Liver (tissue), 9 donors: Measurements from ENCODE around the gene CAVIN3. TPM values are rescaled to one million over a fixed set of nuclear protein-coding genes. Genes with fewer than 3 reads are reported as not detected.

ENCODE experiments used
- DNase-seq: peaks from one replicate; pipeline ENCODE4 v3.0.0-alpha.2; 2017; ENCODE audit warnings: low spot score
- H3K27ac ChIP-seq, 2 donors: one replicate each; pipeline ENCODE4 v1.7.0; 2013; ENCODE audit warnings: inconsistent platforms in 2 of 2, low read length in 2 of 2, control low read depth in 1 of 2, low read depth in 1 of 2, mild to moderate bottlenecking in 1 of 2
- H3K27me3 ChIP-seq, 4 donors: one replicate each; pipeline versions ENCODE4 v1.6.1 to v1.7.0; 2013; ENCODE audit warnings: low read length in 3 of 4, inconsistent platforms in 1 of 4, mild to moderate bottlenecking in 1 of 4, moderate library complexity in 1 of 4; ENCODE audit not compliant: control insufficient read depth in 4 of 4, insufficient read depth in 4 of 4
- H3K36me3 ChIP-seq, 4 donors: one replicate each; pipeline versions ENCODE4 v1.6.1 to v1.7.0; 2013; ENCODE audit warnings: low read length in 3 of 4, mild to moderate bottlenecking in 3 of 4, low read depth in 1 of 4, moderate library complexity in 1 of 4; ENCODE audit not compliant: control insufficient read depth in 4 of 4, insufficient read depth in 3 of 4
- H3K4me1 ChIP-seq, 4 donors: one replicate each; pipeline versions ENCODE4 v1.6.1 to v1.7.0; 2013; ENCODE audit warnings: low read length in 3 of 4, mild to moderate bottlenecking in 3 of 4, moderate library complexity in 1 of 4; ENCODE audit not compliant: control insufficient read depth in 4 of 4, insufficient read depth in 4 of 4
- H3K4me3 ChIP-seq, 3 donors: one replicate each; pipeline versions ENCODE4 v1.6.1 to v1.7.0; 2013; ENCODE audit warnings: low read length in 3 of 3, control low read depth in 1 of 3, low read depth in 1 of 3, mild to moderate bottlenecking in 1 of 3
- H3K9ac ChIP-seq, 2 donors: one replicate each; pipeline ENCODE4 v1.7.0; 2013; ENCODE audit warnings: low read length in 2 of 2, mild to moderate bottlenecking in 2 of 2, moderate library complexity in 2 of 2, control low read depth in 1 of 2, low read depth in 1 of 2
- H3K9me3 ChIP-seq, 4 donors: one replicate each; pipeline versions ENCODE4 v1.6.1 to v1.7.0; 2013; ENCODE audit warnings: low read length in 3 of 4; ENCODE audit not compliant: control insufficient read depth in 4 of 4
- EGR1 ChIP-seq, 2 donors: IDR thresholded peaks; 2 replicates each; pipeline ENCODE4 v1.6.1; 2016 to 2018; ENCODE audit warnings: antibody characterized with exemption in 2 of 2, low read depth in 2 of 2
- FOXA1 ChIP-seq: IDR thresholded peaks from 2 replicates; pipeline ENCODE4 v1.6.1; 2016; ENCODE audit warnings: antibody characterized with exemption
- FOXA2 ChIP-seq: IDR thresholded peaks from 2 replicates; pipeline ENCODE4 v1.6.1; 2016; ENCODE audit warnings: antibody characterized with exemption
- GABPA ChIP-seq, 2 donors: IDR thresholded peaks in 1 of 2; conservative IDR thresholded peaks in 1 of 2; 2 replicates each; pipeline ENCODE4 v1.6.1; 2016; ENCODE audit warnings: antibody characterized with exemption in 2 of 2, mild to moderate bottlenecking in 1 of 2, moderate library complexity in 1 of 2
- HNF4A ChIP-seq, 2 donors: conservative IDR thresholded peaks; 2 replicates each; pipeline ENCODE4 v1.6.1; 2016; ENCODE audit warnings: antibody characterized with exemption in 2 of 2, mild to moderate bottlenecking in 2 of 2
- HNF4G ChIP-seq: IDR thresholded peaks from 2 replicates; pipeline ENCODE4 v1.6.1; 2016; ENCODE audit warnings: antibody characterized with exemption
- JUND ChIP-seq, 2 donors: IDR thresholded peaks; 2 replicates each; pipeline ENCODE4 v1.6.1; 2016; ENCODE audit warnings: antibody characterized with exemption in 2 of 2
- NR2F2 ChIP-seq: IDR thresholded peaks from 2 replicates; pipeline ENCODE4 v1.6.1; 2016; ENCODE audit warnings: antibody characterized with exemption
- RAD21 ChIP-seq, 2 donors: IDR thresholded peaks; 2 replicates each; pipeline ENCODE4 v1.6.1; 2016; ENCODE audit warnings: antibody characterized with exemption in 2 of 2, mild to moderate bottlenecking in 2 of 2
- RXRA ChIP-seq, 2 donors: IDR thresholded peaks; 2 replicates each; pipeline ENCODE4 v1.6.1; 2017 to 2018; ENCODE audit warnings: antibody characterized with exemption in 2 of 2, mild to moderate bottlenecking in 1 of 2
- SP1 ChIP-seq: IDR thresholded peaks from 2 replicates; pipeline ENCODE4 v1.6.1; 2018; ENCODE audit warnings: antibody characterized with exemption, mild to moderate bottlenecking
- TAF1 ChIP-seq: conservative IDR thresholded peaks from 2 replicates; pipeline ENCODE4 v1.6.1; 2016; ENCODE audit warnings: antibody characterized with exemption, mild to moderate bottlenecking
- YY1 ChIP-seq: IDR thresholded peaks from 2 replicates; pipeline ENCODE4 v1.6.1; 2016; ENCODE audit warnings: antibody characterized with exemption, mild to moderate bottlenecking
- WGBS: extraction: QIAGEN DNeasy Blood & Tissue Kit; methylation state at CpG from one replicate; pipeline ENCODE4 v1.1.7; 2013; 5-methylcytosine and 5-hydroxymethylcytosine counted together
- polyA plus RNA-seq, 2 donors: library from polyadenylated mRNA; stranded (reverse) in 1 of 2; unstranded in 1 of 2; fragments of 200-250 nt in 1 of 2; fragments of >200 nt in 1 of 2; fragmentation: Nextera tagmentation in 1 of 2; extraction: Ambion mirVana in 1 of 2; gene quantifications; one replicate each; pipeline versions ENCODE4 v1.2.1 to v1.2.3, GENCODE V29; 2013 to 2015
- total RNA-seq, 2 donors: library from RNA; depleted of rRNA; stranded (reverse); fragments of >200 nt; gene quantifications; one replicate each; pipeline ENCODE4 v1.2.3, GENCODE V29; 2014
- TF ChIP-seq, protein P1 (sequence below): fragments of 150-350 bp; IDR thresholded peaks from 2 replicates; pipeline ENCODE4 v1.5.1; 2017; ENCODE audit warnings: improper control_type of control experiment, low read depth, low read length; ENCODE audit not compliant: missing input control
- TF ChIP-seq, protein P2 (sequence below): IDR thresholded peaks from 2 replicates; pipeline ENCODE4 v1.6.1; 2016; ENCODE audit warnings: antibody characterized with exemption
- TF ChIP-seq, protein P3 (sequence below): IDR thresholded peaks from 2 replicates; pipeline ENCODE4 v1.6.1; 2016; ENCODE audit warnings: antibody characterized with exemption
- TF ChIP-seq, protein P4 (sequence below): IDR thresholded peaks from 2 replicates; pipeline ENCODE4 v1.6.1; 2016; ENCODE audit warnings: antibody characterized with exemption
- donor health status: healthy.
- donor health status: healthy.
- donor health status: healthy.
- donor health status: healthy.
- donor health status: healthy.

The CAVIN3 gene
- total and polyA plus RNA-seq, 4 donors: 2.5 to 13.9 (median 4.2) TPM

DNA sequence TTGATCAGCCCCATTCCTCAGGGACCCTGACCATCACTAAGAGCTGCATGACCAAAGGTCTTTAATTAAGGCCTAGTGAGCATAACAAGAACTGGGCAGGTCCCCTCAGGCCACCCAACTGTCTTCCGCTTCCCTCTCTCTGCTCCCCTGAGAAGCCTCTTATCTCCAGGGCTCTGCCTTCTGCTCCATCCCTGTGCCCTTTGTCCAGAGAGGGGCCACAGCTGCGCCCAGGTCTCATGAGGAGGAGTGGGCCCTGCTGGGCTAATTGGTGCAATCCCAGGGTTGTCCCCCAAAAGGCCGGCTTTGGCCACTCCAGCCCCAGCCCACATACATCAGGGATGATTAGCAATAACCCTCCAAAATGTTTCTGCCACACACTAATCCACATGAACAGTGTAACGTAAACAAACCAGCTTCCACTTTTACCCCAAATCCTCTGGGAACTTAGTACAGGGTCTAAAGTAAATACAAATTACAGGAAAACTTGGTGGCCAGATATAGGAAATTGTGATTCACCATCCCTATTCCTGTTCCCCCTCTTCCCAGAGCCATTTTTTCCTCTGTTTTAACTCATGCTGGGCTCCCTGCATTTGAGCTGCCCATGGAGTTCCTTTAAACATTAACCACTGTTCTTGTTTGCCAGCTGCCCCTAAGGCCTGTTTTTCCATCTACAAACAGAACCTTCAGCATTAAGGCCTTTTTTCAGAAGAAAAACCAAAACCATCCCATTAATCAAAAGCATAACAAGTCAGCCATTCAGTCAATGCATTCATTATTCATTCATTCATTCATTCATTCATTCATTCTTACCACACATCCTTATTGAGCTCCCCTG is 34.6 kb upstream of the CAVIN3 start (continued):
- TF ChIP-seq, protein P1, sequence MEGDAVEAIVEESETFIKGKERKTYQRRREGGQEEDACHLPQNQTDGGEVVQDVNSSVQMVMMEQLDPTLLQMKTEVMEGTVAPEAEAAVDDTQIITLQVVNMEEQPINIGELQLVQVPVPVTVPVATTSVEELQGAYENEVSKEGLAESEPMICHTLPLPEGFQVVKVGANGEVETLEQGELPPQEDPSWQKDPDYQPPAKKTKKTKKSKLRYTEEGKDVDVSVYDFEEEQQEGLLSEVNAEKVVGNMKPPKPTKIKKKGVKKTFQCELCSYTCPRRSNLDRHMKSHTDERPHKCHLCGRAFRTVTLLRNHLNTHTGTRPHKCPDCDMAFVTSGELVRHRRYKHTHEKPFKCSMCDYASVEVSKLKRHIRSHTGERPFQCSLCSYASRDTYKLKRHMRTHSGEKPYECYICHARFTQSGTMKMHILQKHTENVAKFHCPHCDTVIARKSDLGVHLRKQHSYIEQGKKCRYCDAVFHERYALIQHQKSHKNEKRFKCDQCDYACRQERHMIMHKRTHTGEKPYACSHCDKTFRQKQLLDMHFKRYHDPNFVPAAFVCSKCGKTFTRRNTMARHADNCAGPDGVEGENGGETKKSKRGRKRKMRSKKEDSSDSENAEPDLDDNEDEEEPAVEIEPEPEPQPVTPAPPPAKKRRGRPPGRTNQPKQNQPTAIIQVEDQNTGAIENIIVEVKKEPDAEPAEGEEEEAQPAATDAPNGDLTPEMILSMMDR: no peak
- peak; percentile 18 to 50 for TF ChIP-seq RXRA (IDR thresholded peaks at IDR 0.05)
- TF ChIP-seq GABPA (IDR thresholded peaks at IDR 0.05 in 1 of 2, conservative IDR thresholded peaks at IDR 0.05 in 1 of 2): no peak

DNA sequence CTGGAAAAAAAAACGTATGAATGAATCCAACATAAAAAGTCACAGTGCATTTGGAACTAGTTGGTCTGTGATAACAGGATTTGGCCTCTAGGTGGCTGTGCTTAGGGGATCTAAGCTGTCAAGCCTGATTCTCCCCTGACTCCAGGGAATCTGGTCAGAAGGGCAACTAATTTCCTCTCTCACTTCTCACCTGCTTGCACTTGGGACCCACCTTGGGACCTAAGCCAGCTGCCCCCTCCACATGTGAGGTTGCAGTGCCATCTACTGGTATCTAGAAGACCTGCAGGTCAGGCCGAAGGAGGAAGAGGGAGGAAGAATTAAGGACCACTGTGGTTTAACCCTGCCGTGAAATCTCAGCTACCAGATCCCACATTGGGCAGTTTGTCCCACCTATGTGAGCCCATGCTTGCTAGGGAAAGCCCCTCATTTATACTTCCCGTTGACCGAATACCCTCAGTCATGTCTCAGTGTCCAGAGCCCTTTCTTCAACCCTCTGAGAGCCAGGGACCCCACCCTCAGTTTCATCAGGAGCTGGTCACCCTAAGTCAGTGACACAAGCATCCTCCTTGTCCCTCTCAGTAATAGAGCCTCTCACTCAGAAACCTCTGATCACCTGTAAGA is 33.2 kb upstream of the CAVIN3 start:
- peaks cover 6 to 21% (median 18%) of the 10 kb centered on the region in 4 donors for H3K4me1 ChIP-seq
- no peaks in the 10 kb centered on the region for H3K36me3 ChIP-seq
- no peak overlapping the region for H3K27ac ChIP-seq
- 12% methylated on average over 5 of the region's 5 CpGs for WGBS
- TF ChIP-seq, protein P2, sequence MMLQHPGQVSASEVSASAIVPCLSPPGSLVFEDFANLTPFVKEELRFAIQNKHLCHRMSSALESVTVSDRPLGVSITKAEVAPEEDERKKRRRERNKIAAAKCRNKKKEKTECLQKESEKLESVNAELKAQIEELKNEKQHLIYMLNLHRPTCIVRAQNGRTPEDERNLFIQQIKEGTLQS: no peak
- TF ChIP-seq SP1 (peak; percentile 48), EGR1 (IDR thresholded peaks at IDR 0.05; ENCODE audit: low read depth in 2 of 2) (no peak), HNF4G (peak; percentile 76), HNF4A (conservative IDR thresholded peaks at IDR 0.05) (peak; percentile 90 to 93), TAF1 (no peak), FOXA2 (no peak), NR2F2 (peak; percentile 20), JUND (IDR thresholded peaks at IDR 0.05) (peak in 1 of 2 donors; percentile 22), YY1 (no peak), RXRA (IDR thresholded peaks at IDR 0.05) (peak; percentile 52 to 65), FOXA1 (no peak), RAD21 (IDR thresholded peaks at IDR 0.05) (peak; percentile 98 to 99)
- TF ChIP-seq, protein P1: peak; percentile 95
- TF ChIP-seq, protein P3, sequence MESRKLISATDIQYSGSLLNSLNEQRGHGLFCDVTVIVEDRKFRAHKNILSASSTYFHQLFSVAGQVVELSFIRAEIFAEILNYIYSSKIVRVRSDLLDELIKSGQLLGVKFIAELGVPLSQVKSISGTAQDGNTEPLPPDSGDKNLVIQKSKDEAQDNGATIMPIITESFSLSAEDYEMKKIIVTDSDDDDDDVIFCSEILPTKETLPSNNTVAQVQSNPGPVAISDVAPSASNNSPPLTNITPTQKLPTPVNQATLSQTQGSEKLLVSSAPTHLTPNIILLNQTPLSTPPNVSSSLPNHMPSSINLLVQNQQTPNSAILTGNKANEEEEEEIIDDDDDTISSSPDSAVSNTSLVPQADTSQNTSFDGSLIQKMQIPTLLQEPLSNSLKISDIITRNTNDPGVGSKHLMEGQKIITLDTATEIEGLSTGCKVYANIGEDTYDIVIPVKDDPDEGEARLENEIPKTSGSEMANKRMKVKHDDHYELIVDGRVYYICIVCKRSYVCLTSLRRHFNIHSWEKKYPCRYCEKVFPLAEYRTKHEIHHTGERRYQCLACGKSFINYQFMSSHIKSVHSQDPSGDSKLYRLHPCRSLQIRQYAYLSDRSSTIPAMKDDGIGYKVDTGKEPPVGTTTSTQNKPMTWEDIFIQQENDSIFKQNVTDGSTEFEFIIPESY: no peak
- TF ChIP-seq, protein P4, sequence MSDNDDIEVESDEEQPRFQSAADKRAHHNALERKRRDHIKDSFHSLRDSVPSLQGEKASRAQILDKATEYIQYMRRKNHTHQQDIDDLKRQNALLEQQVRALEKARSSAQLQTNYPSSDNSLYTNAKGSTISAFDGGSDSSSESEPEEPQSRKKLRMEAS: no peak
- no peak overlapping the region for H3K9ac ChIP-seq
- no peaks in the 10 kb centered on the region for H3K9me3 ChIP-seq
- no peaks in the 10 kb centered on the region for H3K27me3 ChIP-seq
- DNase-seq: peak; percentile 69
- no peak overlapping the region for H3K4me3 ChIP-seq
